ENCODE measurements around the gene TMEM178B. TPM values are rescaled to one million over a fixed set of nuclear protein-coding genes. Genes with fewer than 3 reads are reported as not detected.
A peak's percentile ranks its signal among the peaks of the same experiment; 100 is the strongest.

The TMEM178B gene
- total RNA-seq, 1 donor from 2014 or later, result 19.7 TPM

DNA sequence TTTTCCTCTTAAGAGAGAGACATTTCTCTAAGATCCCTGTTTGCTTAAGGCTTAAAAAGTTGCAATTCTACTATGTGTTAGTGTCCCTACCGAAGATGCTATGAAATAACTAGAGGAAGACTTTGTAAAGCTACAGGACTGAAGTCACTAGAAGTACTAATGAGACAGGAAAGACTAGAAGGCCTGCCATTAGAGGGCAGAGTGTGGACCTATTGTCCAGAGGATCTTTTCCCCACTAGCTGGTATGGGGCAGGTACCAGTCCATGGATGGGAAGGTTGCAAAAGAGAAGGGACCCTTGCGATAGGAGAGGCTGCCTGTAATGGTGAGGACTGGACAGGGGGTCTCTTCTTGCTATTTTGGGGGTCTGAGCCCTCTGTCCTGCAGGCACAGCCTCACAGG is 178.1 kb downstream of the TMEM178B start:
- no peak for TF ChIP-seq CTCF (conservative IDR thresholded peaks at IDR 0.05)
- DNase-seq (ENCODE audit: low read depth, low spot score), result no peak
- H3K27ac Mint-ChIP-seq (ENCODE audit: unreplicated experiment), result no peak overlapping the region
- no peaks in the 10 kb centered on the region for H3K27me3 Mint-ChIP-seq (ENCODE audit: low read depth)
- H3K36me3 Mint-ChIP-seq (ENCODE audit: low read depth), result peaks cover 8% of the 10 kb centered on the region
- H3K4me3 Mint-ChIP-seq, result no peak overlapping the region
- peaks cover 9% of the 10 kb centered on the region for H3K9me3 Mint-ChIP-seq
- no peaks in the 10 kb centered on the region for H3K4me1 Mint-ChIP-seq

DNA sequence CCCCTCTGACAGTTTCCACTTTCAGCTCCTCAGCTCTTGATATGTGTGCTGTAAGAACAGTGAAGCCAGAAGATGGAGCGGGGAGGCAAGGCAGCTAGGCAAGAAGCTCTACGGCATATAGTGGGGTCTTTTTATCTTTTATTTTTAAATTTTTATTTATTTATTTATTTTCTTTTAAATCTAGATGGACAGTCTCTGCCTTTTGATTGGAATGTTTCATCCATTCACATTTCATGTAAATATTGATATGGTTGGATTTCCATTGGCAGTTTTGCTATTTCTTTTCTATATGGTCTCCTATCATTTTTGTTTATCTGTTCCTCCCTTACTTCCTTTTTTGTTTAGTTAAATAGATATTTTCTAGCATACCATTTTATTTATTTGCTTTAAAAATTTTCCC is 183.7 kb downstream of the TMEM178B start:
- no peaks in the 10 kb centered on the region for H3K27me3 Mint-ChIP-seq (ENCODE audit: low read depth)
- no peak overlapping the region for H3K4me3 Mint-ChIP-seq
- DNase-seq (ENCODE audit: low read depth, low spot score), result no peak
- peaks cover 11% of the 10 kb centered on the region for H3K36me3 Mint-ChIP-seq (ENCODE audit: low read depth)
- no peak overlapping the region for H3K27ac Mint-ChIP-seq (ENCODE audit: unreplicated experiment)
- H3K9me3 Mint-ChIP-seq, result peaks cover 13% of the 10 kb centered on the region
- H3K4me1 Mint-ChIP-seq, result peaks cover 11% of the 10 kb centered on the region
- no peak for TF ChIP-seq CTCF (conservative IDR thresholded peaks at IDR 0.05)

GRCh38 chr7:141258559-141258958 is 184.7 kb downstream of the TMEM178B start:
- Mint-ChIP-seq H3K27me3 (ENCODE audit: low read depth) (no peaks in the 10 kb centered on the region), H3K9me3 (peaks cover 13% of the 10 kb centered on the region), H3K4me1 (peaks cover 21% of the 10 kb centered on the region), H3K4me3 (no peak overlapping the region), H3K27ac (ENCODE audit: unreplicated experiment) (no peak overlapping the region), H3K36me3 (ENCODE audit: low read depth) (peaks cover 11% of the 10 kb centered on the region)
- no peak for DNase-seq (ENCODE audit: low read depth, low spot score)
- TF ChIP-seq CTCF (conservative IDR thresholded peaks at IDR 0.05), result no peak

DNA sequence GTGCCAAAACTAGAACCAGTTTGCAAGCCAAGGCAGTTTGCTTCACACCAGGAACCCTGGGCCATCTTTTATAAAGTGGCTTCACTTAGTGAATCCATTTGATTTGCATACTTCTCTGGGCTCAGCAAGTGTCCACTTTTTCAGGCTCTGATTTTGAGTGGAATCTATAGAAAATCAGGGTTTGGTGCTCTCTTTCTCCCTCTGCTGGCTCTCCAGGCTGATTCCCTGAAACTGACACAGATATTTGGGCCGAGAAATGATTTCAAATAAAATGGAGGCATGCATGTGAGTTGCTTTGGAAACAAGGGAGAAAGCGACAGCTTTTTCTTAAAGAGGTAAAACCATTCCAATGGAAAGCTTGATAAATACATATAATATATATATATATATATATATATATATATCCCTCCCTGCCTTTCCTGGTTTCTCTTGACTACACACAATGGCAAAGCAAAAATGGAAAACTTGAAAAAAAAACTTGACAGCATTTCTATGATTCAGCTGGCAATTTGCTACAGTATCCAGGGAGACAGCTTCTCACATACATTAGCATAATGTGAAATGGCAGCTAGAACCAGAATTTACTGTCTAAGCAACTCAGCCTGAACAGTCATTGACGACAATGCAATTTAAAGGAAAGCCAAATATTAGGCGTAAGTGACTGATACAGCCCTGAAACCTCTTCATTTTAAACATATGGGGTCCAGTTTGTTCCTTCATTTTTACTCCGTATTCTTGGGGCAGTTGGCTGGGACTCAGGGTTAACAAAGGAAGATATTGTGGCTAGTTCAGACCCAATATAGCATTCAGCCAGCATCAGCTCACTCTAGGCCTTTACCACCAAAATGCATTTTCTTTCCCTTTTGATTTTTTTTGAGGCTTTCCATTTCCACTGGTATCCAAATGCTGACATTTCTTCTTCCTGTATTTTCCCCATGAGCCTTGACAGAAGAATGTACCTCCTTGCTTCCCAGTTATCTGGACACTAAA is 188.5 kb downstream of the TMEM178B start:
- DNase-seq (ENCODE audit: low read depth, low spot score), result peak; percentile 18
- Mint-ChIP-seq H3K36me3 (ENCODE audit: low read depth) (peaks cover 3% of the 10 kb centered on the region), H3K4me1 (peaks cover 31% of the 10 kb centered on the region), H3K4me3 (no peak overlapping the region), H3K9me3 (peaks cover 4% of the 10 kb centered on the region), H3K27ac (ENCODE audit: unreplicated experiment) (peak overlapping the region; percentile 29), H3K27me3 (ENCODE audit: low read depth) (no peaks in the 10 kb centered on the region)
- TF ChIP-seq CTCF (conservative IDR thresholded peaks at IDR 0.05), result peak; percentile 51

GRCh38 chr7:141263508-141263907 is 189.6 kb downstream of the TMEM178B start:
- Mint-ChIP-seq H3K9me3 (peaks cover 4% of the 10 kb centered on the region), H3K4me1 (peaks cover 31% of the 10 kb centered on the region), H3K4me3 (no peak overlapping the region), H3K27me3 (ENCODE audit: low read depth) (no peaks in the 10 kb centered on the region), H3K27ac (ENCODE audit: unreplicated experiment) (no peak overlapping the region), H3K36me3 (ENCODE audit: low read depth) (peaks cover 3% of the 10 kb centered on the region)
- TF ChIP-seq CTCF (conservative IDR thresholded peaks at IDR 0.05), result no peak
- DNase-seq (ENCODE audit: low read depth, low spot score), result no peak
